Trophoblast cell (in vitro differentiated cells and primary cell): ENCODE results near the gene SPPL2A.
"Not testable (repeated sequence)": the region's sequence is repeated elsewhere in the genome, so short reads cannot be mapped to it uniquely, and the experiment has no call there.

ENCODE experiments used
- DNase-seq, 2 donors: peaks; one replicate each; pipeline ENCODE4 v3.0.0-alpha.2; 2016
- H2AFZ ChIP-seq: 2 replicates; pipeline ENCODE4 v1.6.1; 2013; ENCODE audit warnings: low read length, moderate library complexity, mild to moderate bottlenecking; ENCODE audit not compliant: insufficient read depth, poor library complexity
- H2AK5ac ChIP-seq: 2 replicates; pipeline ENCODE4 v1.6.1; 2013; ENCODE audit warnings: mild to moderate bottlenecking, low read length
- H2BK120ac ChIP-seq: 2 replicates; pipeline ENCODE4 v1.6.1; 2013; ENCODE audit warnings: low read length, mild to moderate bottlenecking, moderate library complexity; ENCODE audit not compliant: insufficient read depth, poor library complexity
- H2BK12ac ChIP-seq: 2 replicates; pipeline ENCODE4 v1.6.1; 2013; ENCODE audit warnings: mild to moderate bottlenecking, low read length, moderate library complexity
- H2BK5ac ChIP-seq: 2 replicates; pipeline ENCODE4 v1.6.1; 2013; ENCODE audit warnings: low read length, low read depth, moderate library complexity, mild to moderate bottlenecking; ENCODE audit not compliant: poor library complexity
- H3K14ac ChIP-seq: 2 replicates; pipeline ENCODE4 v1.6.1; 2013; ENCODE audit warnings: mild to moderate bottlenecking, low read length
- H3K18ac ChIP-seq: 2 replicates; pipeline ENCODE4 v1.6.1; 2013; ENCODE audit warnings: mild to moderate bottlenecking, low read length
- H3K23ac ChIP-seq: 2 replicates; pipeline ENCODE4 v1.6.1; 2013; ENCODE audit warnings: low read length
- H3K27ac ChIP-seq: 2 replicates; pipeline ENCODE4 v1.5.1; 2013; ENCODE audit warnings: low read depth, mild to moderate bottlenecking, inconsistent platforms, low read length, moderate library complexity
- H3K27me3 ChIP-seq: 2 replicates; pipeline ENCODE4 v1.6.1; 2013; ENCODE audit warnings: inconsistent platforms, mild to moderate bottlenecking, low read length, moderate library complexity; ENCODE audit not compliant: insufficient read depth
- H3K36me3 ChIP-seq, 2 experiments: 1 replicate in 1 of 2; 2 replicates in 1 of 2; pipeline ENCODE4 v1.6.1; 2013; ENCODE audit warnings: low read length in 2 of 2, mild to moderate bottlenecking in 2 of 2, moderate library complexity in 1 of 2; ENCODE audit not compliant: insufficient read depth in 2 of 2, control insufficient read depth in 1 of 2
- H3K4ac ChIP-seq: 2 replicates; pipeline ENCODE4 v1.6.1; 2013; ENCODE audit warnings: low read depth, mild to moderate bottlenecking, low read length, moderate library complexity
- H3K4me1 ChIP-seq, 2 experiments: 1 replicate in 1 of 2; 2 replicates in 1 of 2; pipeline ENCODE4 v1.6.1; 2013; ENCODE audit warnings: low read length in 2 of 2, mild to moderate bottlenecking in 2 of 2, moderate library complexity in 1 of 2; ENCODE audit not compliant: insufficient read depth in 2 of 2, control insufficient read depth in 1 of 2
- H3K4me2 ChIP-seq: 2 replicates; pipeline ENCODE4 v1.6.1; 2013; ENCODE audit warnings: inconsistent platforms, mild to moderate bottlenecking, low read length, moderate library complexity
- H3K4me3 ChIP-seq: 2 replicates; pipeline ENCODE4 v1.5.1; 2013; ENCODE audit warnings: mild to moderate bottlenecking, low read depth, low read length, inconsistent platforms
- H3K79me1 ChIP-seq: one replicate; pipeline ENCODE4 v1.6.1; 2013; ENCODE audit warnings: low read length
- H3K79me2 ChIP-seq: 2 replicates; pipeline ENCODE4 v1.6.1; 2013; ENCODE audit warnings: low read length, mild to moderate bottlenecking; ENCODE audit not compliant: control insufficient read depth, insufficient read depth, poor library complexity
- H3K9ac ChIP-seq: 2 replicates; pipeline ENCODE4 v1.6.1; 2013; ENCODE audit warnings: mild to moderate bottlenecking, low read length
- H3K9me3 ChIP-seq: 2 replicates; pipeline ENCODE4 v1.6.1; 2013; ENCODE audit warnings: low read depth, mild to moderate bottlenecking, control low read depth, inconsistent platforms, low read length; ENCODE audit not compliant: insufficient read depth
- H4K12ac ChIP-seq: 2 replicates; pipeline ENCODE4 v1.6.1; 2013; ENCODE audit warnings: low read depth, mild to moderate bottlenecking, low read length, moderate library complexity
- H4K8ac ChIP-seq: 2 replicates; pipeline ENCODE4 v1.6.1; 2013; ENCODE audit warnings: low read depth, mild to moderate bottlenecking, low read length, moderate library complexity
- H4K91ac ChIP-seq: one replicate; pipeline ENCODE4 v1.6.1; 2013; ENCODE audit warnings: low read depth, mild to moderate bottlenecking, low read length, moderate library complexity
- WGBS: extraction: QIAGEN DNeasy Blood & Tissue Kit; methylation state at CpG from one replicate; pipeline ENCODE4 v1.1.7; 2013; ENCODE audit warnings: missing lambda C conversion rate; ENCODE audit not compliant: insufficient read length, insufficient coverage; ENCODE audit errors: extremely low coverage; 5-methylcytosine and 5-hydroxymethylcytosine counted together

SPPL2A gene

GRCh38 chr15:50812181-50812506 lies 46.6 kb upstream of the SPPL2A start:
- H3K14ac ChIP-seq, H3K36me3 ChIP-seq, H3K79me1 ChIP-seq, H3K4me1 ChIP-seq, H3K23ac ChIP-seq, H3K4me2 ChIP-seq, DNase-seq, H4K91ac ChIP-seq, H4K8ac ChIP-seq, H3K9me3 ChIP-seq, H3K18ac ChIP-seq, H2AK5ac ChIP-seq, H3K27ac ChIP-seq, H3K79me2 ChIP-seq, H2BK12ac ChIP-seq, H3K27me3 ChIP-seq, H3K4me3 ChIP-seq, H3K9ac ChIP-seq, H4K12ac ChIP-seq, H3K4ac ChIP-seq, H2BK5ac ChIP-seq, H2BK120ac ChIP-seq, H2AFZ ChIP-seq: not testable (repeated sequence)
- WGBS: no CpG with 5 or more reads among the region's 15 CpGs

- not testable (repeated sequence) for H3K4me2 ChIP-seq, H3K4me1 ChIP-seq, H2BK12ac ChIP-seq, H2BK120ac ChIP-seq, H3K4ac ChIP-seq, H4K12ac ChIP-seq, H3K36me3 ChIP-seq, H3K18ac ChIP-seq, H3K23ac ChIP-seq, H4K8ac ChIP-seq, H3K9ac ChIP-seq, H3K79me2 ChIP-seq, H4K91ac ChIP-seq, H3K14ac ChIP-seq, H3K27me3 ChIP-seq, H2BK5ac ChIP-seq, H3K27ac ChIP-seq, H2AFZ ChIP-seq, H2AK5ac ChIP-seq, DNase-seq, H3K9me3 ChIP-seq, H3K79me1 ChIP-seq, H3K4me3 ChIP-seq
- no CpG with 5 or more reads among the region's 30 CpGs for WGBS
Observed at GRCh38 chr15:50811461-50812180, 46.1 kb upstream of the SPPL2A start.

GRCh38 chr15:50810128-50810527 lies 44.6 kb upstream of the SPPL2A start:
- Histone ChIP-seq H3K4me1 (no peaks in the 10 kb centered on the region), H3K23ac (no peak overlapping the region), H4K8ac (no peak overlapping the region), H3K18ac (no peak overlapping the region), H2BK120ac (no peak overlapping the region), H3K27ac (no peak overlapping the region), H3K4me3 (no peak overlapping the region), H3K79me2 (no peaks in the 10 kb centered on the region), H2AK5ac (no peak overlapping the region), H3K79me1 (no peaks in the 10 kb centered on the region), H3K9ac (no peak overlapping the region), H3K36me3 (no peaks in the 10 kb centered on the region), H3K9me3 (no peaks in the 10 kb centered on the region), H3K4me2 (no peak overlapping the region), H4K12ac (no peak overlapping the region), H3K4ac (no peak overlapping the region), H2BK5ac (no peak overlapping the region), H2BK12ac (no peak overlapping the region), H3K14ac (no peak overlapping the region), H4K91ac (no peak overlapping the region), H3K27me3 (no peaks in the 10 kb centered on the region), H2AFZ (no peak overlapping the region)
- WGBS: no CpG with 5 or more reads among the region's 1 CpG
- no peak for DNase-seq

- Histone ChIP-seq H3K79me1 (no peaks in the 10 kb centered on the region), H3K23ac (no peak overlapping the region), H2AFZ (no peak overlapping the region), H3K9me3 (no peaks in the 10 kb centered on the region), H3K4me1 (no peaks in the 10 kb centered on the region), H3K27me3 (no peaks in the 10 kb centered on the region), H4K91ac (no peak overlapping the region), H3K27ac (no peak overlapping the region), H3K79me2 (no peaks in the 10 kb centered on the region), H3K4me2 (no peak overlapping the region), H2AK5ac (no peak overlapping the region), H3K14ac (no peak overlapping the region), H4K12ac (no peak overlapping the region), H3K4ac (no peak overlapping the region), H2BK12ac (no peak overlapping the region), H2BK120ac (no peak overlapping the region), H2BK5ac (no peak overlapping the region), H4K8ac (no peak overlapping the region), H3K9ac (no peak overlapping the region), H3K18ac (no peak overlapping the region), H3K4me3 (no peak overlapping the region), H3K36me3 (no peaks in the 10 kb centered on the region)
- DNase-seq: no peak
- WGBS: no CpG with 5 or more reads among the region's 5 CpGs
Observed at GRCh38 chr15:50808728-50809127, 43.2 kb upstream of the SPPL2A start.
